ENCODE data around the gene ATG5.

The ATG5 gene

DNA sequence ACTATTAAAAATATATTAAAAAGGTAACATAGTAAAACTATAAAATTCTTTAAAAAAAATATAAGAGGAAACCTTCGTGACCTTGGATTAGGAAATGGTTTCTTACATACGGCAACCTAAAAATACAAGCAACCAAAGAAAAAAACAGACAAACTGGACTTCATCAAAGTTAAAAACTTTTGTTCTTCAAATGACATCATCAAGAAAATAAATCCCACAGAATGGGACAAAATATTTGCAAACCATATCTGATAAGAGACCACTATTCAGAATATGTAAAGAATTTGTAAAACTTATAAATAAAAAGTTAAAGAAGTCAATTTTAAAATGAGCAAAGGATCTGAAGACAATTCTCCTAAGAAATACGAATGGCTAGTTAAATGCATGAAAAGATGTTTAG, 110.0 kb downstream of the ATG5 start:
- DNase-seq = no peak

DNA sequence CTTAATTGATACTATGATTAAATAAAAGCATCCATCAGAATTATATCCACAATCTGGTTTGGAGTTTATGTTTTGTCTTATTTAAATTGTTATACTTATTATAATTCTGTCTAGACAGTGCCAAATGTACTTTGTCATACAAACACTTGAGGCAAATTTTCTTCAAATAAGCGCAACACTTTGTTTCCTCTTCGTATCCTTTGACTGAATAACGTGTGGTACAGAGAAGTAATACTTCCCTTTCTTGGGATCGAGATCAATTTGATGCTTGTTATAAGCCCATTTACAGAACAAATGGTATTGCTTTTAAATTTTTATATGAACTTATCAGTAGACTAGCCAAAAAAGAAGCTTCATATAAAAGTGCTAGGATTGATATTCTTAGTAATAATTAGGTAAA, 111.0 kb downstream of the ATG5 start:
- DNase-seq = no peak

DNA sequence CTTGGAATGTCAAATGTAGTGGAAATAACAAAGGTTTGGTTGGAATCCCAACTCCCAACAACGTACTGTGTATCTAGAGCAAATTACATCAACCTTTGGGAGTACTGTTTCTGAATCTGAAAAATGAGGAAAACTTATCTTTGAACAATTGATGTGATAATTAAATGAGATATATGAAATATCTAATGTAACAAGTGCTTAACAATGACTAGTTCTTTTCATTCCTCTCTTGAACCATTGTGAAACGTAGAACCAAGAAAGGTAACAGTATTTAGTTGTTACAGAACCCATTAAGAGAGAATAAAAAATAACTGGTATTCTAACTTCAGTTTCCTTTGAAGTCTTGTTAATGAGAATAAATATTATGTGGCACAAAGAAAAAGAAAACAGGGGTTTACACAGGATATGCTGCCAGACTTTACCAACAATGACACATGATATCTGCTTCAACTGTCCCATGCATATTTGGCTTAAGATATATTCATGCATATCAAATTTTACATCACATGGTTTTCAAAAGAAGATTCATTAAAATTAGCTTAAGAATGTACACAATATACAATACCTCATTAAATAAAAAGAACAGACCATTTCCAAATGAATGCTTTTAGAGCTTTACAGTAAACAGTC, 111.8 kb downstream of the ATG5 start:
- DNase-seq = no peak

DNA sequence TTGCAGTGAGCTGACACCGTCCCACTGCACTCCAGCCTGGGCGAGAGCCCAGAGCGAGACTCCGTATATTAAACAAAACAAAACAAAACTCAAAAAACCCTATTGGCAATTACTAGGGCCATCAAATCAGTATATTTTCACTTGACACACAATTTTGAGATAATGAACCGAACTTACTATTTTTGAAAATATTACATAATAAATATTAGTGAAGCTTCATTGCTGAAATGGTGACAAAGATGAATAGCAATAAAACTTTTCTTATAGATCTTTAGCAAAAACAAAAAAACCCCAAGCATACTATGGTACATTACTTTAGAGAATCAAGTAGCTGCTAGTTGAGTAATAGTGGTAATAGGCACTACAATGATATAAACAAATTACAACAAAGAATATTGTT, 113.0 kb downstream of the ATG5 start:
- no peak for DNase-seq

DNA sequence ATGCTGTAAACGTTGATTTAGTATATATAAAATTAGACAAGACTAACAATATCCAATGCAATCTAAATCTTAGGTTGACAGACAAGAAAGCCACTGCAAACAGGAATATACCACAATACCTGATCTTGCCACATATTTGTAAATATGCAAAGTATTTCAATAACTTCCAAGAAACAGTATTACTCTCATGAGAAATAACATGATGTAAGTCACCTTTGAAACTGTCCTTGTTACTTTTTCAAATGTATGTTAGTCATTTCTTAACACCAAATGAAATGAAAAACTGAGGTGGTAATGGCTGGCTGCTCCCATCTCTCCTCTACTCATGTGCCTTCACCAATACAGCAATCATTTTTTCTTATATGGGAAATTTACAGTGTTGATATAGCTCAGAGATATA, 118.7 kb downstream of the ATG5 start:
- DNase-seq = no peak

DNA sequence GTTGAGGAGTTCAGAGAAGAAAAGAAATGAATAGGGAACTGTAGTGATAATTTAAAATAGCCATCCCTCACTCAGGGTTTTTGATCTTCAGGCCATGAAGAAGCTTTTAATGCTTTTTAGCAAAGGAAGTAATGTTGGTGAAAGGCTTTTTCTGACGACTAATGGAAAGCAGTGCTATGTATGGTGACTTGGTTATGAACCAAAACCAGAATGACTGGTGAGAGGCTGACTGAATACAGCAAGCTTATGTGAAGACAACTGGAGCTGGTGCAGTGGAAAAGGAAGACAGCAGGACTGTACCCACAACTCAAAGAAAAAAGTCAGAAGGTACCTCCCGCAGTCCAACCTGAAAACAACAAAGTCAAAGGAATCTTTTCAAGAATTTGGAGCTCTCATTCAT, 120.6 kb downstream of the ATG5 start:
- no peak for DNase-seq

DNA sequence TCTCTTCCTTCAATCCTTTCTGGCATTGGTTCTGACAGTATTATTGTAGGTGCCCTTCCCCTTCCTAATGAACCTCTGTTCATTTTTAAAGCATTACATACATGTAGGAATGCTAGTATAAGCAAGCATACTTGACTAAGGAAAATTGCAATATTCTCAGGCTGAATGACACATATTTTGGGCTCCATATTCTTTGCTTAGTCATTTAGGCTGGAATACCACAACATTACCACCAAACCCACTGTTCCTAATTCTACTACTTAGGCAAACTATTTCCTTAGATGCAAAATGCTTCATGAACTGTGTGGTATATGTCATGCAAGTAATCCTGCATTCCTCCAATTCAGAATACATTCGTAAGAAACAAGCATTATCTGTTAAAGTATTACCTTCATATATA, 125.6 kb downstream of the ATG5 start:
- no peak for DNase-seq

DNA sequence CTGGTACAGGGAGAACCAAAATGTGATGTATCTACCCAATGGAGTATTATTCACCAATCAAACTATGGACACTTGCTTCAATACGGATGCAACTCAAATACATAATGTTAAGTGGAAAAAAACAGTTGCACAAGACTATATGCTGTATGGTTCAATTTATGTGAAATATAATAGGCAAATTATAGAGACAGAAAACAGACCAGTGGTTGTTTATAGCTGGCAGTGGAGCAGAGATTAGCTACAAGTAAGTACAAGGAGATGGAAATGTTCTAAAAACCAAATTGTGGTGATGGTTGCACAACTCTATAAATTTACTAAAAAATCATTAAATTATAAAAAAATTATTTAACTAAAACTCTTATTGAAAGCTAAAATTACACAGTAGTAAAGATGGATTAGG, 126.2 kb downstream of the ATG5 start:
- no peak for DNase-seq

DNA sequence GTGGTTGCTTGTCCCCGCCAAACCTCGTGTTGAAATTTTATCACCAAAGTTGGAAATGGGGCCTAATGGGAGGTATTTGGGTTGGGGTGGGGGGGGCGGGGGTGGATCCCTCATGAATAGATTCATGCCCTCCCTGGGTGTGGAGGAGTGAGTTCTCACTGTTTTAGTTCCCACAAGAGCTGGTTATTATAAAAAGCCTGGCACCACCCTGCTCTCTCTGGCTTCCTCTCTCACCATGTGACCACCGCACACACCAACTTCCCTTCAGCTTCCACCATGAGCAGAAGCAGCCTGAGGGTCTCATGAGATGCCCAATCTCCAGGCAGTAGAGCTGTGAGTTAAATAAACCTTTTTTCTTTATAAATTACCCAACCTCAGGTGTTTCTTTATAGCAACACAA, 128.1 kb downstream of the ATG5 start:
- DNase-seq = no peak

DNA sequence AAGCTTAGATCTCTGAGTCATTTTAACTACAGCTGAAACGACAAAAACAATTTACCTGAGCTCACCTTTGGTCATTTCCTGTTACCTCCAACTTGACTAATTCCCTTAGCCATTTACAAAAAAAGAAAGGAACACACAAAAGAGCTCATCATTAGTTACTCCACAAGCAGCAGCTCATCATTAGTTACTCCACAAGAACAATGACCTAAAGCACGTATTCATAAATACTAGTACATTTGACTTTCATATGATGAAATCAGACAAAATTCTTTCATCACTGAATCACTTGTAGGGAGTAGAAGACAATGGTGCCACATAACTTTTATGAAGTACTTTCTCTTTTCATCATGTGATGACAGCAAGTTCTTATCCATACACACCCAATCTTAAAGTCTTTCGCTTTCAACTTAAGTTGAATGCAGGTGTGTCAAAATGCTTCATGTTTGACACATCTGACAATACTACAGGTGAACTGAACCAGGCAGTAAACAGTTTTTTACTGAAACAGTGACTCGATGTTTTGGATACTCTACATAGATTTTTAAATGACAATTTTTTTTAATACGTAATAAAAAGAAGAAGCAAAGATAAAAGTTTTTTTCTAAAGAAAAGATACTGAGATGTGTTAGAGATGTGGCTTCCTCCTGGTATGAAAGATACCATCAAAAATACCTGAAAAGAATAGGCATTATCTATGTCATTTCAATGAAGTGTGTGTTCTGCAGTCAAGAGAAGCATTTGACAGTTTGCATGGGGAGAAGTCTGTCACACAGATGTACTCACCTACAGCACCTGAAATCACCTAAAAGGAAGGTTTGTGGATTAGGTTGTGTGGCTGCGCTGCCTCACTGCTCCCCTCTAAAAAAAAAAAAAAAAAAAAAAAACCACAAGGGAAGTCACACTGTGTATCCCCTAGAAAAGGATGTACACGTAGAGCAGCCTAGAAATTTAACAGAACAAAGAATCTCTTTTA, 130.3 kb downstream of the ATG5 start:
- DNase-seq = no peak

DNA sequence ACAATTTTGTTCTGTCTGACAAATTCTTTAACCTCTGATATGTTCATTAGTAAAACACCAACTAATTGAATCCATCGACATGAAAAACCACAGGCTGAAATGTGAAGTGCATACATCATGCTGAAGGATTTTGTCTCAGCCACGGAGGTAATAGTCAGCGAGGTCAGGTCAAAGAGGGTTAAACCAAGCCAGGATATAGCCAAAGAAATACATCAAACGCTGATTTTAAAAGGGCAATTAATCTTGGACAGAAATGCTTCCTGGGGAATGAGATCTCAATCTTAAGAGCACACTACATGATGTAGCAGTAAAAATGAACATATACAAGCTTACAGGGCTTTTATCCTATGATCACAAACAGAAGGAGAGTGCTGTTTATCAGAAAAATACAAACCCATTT, 132.7 kb downstream of the ATG5 start:
- no peak for DNase-seq

DNA sequence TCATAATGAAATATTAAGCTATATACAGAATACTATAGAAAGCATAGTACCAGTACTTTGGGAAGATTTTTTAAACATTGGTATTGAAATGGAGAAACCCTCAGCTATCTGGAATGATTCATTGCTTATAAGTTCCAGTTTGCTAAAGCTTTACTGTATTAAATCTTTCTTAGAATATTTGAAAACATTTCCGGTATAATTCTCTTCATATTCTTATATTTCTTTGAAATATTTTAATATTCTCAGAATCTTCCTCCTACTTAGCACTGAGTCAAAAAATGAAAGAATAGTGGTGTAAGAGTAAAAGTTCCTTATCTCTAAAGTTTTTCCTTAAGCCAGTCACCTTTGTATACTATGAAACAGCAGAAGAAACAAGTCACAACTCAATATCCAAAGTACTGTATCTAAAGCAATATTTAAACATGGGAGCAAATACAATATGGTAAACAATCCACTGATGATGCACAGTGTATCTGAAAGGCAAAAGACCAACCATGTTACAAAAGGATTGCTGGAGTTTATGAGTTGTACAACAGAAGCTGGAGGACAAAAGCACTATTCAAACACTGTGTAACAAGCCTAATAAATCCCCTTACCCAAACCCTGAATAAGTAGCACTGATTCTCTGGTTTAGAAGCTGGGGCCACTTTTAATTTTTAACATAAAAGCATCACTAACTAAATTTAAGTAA, 137.3 kb downstream of the ATG5 start:
- DNase-seq = no peak

DNA sequence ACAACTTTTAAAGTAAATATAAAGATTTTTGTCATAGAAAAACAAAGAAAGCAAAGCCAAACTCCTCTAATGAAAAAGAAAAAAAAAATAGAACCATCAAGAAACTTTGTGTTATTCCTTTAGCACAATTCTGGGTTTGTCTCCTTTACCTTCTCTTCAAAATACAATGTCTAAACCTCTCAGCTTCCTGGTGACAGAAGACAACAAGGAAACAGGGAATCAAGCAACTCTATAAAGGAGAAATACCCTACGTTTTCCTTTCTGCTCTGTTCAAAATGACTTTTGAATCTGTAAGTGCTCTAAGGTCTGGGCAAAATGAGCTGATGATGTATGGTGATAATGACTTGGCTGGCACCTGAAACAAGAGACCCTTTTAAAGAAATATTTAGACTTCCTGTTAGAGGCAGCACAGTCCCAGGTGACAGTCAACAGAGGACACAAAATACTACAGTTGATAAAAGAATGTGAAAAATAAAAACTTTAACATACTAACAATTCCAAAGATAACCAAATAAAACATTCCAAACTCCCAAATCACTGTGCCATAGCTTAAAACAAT, 138.1 kb downstream of the ATG5 start:
- no peak for DNase-seq

DNA sequence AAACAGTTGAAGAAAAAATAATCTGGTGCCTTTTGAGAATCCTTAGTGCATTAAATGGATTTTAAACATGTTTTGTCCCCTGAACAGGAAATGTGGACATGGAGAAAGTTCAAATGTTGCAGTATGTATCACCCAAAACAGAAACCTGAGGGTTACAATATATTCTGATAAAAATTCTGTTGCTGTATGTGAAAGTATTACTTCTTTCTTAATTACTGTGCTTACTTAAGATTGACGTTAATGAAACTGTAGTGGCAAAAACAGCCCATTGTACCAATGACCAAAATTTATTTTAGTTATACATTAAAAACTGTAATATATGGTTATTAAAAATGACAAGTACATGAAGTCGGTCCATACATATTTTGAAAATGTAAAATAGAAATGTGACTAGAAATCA, 138.8 kb downstream of the ATG5 start:
- no peak for DNase-seq

DNA sequence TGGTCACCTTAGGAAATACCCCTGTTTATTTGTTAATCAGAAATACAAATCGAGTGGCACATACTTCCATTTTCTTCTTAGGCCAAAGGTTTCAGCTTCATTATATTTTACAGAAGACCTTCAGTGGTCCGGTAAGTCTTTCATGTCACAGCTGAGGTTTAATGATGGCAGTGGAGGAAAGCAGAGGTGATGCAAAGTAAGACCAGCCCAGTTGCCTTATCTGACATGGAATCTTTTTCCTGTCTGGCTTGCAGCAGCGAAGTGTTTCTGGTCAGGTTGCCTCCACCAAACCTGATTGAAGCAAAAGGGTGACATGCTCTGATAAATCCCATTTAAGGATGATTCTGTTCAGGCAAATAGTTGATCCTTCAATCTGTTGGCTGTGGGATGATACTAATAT, 139.4 kb downstream of the ATG5 start:
- DNase-seq = no peak

DNA sequence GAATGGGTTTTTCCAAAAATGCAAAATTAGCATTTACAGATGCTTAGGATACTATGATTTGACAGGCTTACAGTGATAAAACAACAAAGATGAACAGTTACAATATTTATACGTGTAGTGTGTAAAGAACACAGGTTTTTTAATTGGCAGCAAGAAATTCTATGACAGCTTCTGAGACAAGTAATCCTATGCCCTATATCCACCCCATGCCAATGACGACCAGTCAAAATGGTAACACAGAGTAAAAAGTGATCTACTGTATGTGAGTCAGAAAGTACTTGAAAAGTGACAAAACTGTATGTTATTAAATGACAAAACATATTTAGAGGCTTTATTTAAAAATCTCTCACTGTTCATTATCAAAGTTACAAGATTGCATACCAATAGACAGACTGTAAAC, 139.9 kb downstream of the ATG5 start:
- DNase-seq = no peak

DNA sequence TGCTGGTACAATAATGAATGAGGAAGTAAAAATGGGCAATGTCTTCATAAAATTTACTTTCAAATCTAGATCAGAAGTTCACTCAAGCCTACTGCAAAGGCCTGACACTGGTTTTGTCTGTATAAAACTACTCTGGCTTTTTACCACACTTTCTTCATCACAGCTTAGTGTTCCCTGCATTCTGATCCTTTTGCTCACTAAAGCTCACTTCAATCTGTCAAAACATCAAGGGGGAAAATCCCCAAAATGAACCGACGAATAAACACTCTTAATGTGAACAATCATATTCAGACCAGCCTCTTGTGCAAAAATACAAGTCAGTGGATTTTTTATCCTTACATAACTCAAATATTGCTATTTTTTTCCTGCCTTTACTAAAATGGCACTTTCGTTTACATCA, 140.9 kb downstream of the ATG5 start:
- no peak for DNase-seq

DNA sequence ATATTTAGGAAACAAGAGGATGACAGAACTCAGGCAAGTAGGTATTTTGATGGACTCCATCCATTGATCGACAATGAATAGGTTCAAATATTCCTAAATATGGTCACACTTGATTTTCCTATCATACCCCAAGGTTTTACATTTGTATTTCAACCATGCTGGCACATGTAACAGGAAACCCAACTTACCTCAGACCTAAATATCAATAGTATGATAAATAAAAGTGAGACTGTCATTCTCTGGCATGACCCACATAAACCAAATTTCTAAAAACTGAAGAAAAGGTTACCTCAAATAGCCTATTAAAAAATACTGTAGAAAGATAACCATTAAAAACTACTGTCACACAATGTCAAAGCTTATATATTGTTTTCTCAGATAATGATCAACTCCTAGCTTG, 142.1 kb downstream of the ATG5 start:
- no peak for DNase-seq

DNA sequence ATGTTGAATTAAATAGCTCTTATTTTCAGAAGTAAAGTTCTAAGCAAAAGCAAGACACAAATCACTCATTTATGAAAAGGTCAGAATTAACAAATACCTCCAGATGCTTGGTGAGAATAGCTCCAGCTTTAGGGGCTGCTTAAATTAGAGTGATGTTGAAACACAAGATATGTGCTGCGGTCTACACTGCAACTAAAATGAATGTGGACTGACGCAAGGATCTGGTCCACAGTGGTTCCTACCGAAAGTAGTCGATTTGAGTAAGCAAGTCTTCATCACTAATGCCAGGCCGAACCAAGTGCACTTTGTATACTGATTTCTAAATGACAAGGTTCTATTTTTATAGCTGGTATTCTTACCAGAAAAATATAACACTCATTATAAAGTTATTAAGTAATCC, 143.1 kb downstream of the ATG5 start:
- DNase-seq = no peak

DNA sequence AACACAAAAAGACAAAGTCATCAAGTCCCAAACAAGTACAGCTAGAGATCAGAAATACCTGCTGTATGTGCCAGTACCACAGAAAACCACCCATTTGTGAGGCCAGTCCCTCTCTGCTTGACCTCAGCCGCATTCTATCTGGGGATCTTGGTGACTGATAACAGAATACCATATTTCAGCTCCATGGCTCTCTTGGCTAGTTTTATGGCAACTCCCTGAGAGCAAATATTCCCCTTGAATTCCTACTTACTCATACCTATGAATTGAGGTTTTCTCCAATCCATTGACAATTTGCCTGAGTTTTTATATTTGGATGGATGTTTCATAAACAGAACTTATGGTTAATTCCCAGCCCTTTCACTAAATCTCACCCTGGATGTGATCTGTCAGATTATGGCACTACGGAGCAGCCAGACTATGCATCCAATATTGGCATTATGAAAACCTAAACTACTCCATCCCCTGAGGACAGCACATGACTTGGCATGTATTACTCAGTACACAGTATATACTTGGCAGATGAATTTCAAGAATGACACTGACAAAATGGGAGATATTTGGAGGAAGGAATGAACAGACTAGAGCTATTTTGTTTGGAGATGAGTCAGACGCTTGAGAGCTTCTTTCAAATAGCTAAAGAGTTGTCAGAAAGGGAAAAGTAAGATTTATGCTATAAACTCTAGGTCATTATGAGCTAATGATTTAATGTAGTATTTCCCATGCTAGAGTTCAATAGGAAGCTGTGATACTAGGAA, 143.7 kb downstream of the ATG5 start:
- no peak for DNase-seq

DNA sequence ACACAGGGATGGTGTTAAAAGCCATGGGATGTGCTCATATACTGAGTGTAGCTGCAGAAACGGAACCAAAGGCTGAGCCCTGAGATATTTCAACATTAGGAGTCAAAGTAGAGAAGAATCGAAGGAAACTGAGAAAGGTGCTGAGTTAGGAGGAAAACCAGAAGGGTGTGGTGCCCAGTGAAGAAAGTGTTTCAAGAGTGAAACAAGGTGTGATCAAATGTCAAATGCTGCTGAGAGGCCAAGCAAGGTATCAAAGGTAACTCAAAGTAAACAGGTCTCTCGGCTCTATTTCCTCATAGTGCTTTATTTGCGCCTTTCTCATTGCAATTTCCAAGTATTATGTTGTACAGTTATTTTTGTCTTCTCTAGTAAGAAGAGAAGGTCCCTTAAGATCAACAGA, 145.4 kb downstream of the ATG5 start:
- DNase-seq = no peak

DNA sequence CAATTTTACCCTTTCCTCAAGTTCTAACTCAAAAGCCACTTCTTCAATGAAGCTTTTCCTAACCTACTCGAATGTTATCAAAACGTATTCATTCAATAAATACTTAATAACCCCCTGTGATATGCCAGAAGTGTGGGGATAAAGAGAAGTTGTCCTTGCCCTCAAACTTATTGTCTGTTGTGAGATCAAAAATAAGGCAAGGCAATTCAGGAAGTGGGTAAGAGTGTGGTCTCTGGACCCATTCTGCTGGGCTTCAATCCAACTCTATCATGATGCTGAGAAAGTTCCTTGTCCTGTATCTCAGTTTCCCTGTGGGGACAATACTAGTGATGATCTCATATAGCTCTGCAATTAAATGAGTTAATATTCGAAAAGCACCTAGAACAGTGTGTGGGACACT, 146.7 kb downstream of the ATG5 start:
- no peak for DNase-seq

DNA sequence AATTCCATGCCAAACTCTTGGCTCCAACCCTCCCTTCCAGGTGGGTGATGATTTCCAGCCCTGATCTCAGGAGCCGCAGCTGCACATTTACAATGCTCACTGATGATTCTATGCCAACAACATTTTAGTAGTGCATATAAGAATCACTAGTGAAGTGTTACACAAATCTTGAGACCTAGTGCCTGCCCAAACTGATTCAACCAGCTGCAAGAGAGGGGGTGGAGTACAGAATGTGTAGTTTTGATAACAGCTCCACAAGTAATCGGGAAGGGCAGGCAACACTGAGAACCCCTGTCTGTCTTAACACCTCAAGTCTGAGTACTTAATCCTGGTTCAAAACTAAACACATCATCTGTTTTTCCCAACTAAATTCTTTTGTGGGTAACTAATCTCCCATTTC, 147.8 kb downstream of the ATG5 start:
- no peak for DNase-seq

Measured in NCI-H2171 (cell line).